ENCODE measurements around the gene PTPN5.

- TF ChIP-seq CTCF (IDR thresholded peaks at IDR 0.05) (no peak), POLR2AphosphoS5 (IDR thresholded peaks at IDR 0.05; ENCODE audit: low read depth, low read length) (no peak), REST (IDR thresholded peaks at IDR 0.05; ENCODE audit: insufficient read depth in 1 of 2, low read depth in 2 of 2, low read length in 1 of 2) (no peak), SIN3A (IDR thresholded peaks at IDR 0.05; ENCODE audit: borderline replicate concordance, insufficient read depth, low read depth, low read length) (no peak)
Measured at GRCh38 chr11:18697576-18697975, 94.0 kb downstream of the PTPN5 start.
